Lower leg skin (tissue), 3 donors: ENCODE results near the gene RFC2.

ENCODE experiments used
- POLR2A ChIP-seq, 2 donors: fragments of 450-650 bp; IDR thresholded peaks; one replicate each; pipeline ENCODE4 v1.6.1; 2016 to 2017; ENCODE audit warnings: antibody characterized with exemption in 2 of 2, mild to moderate bottlenecking in 1 of 2, moderate library complexity in 1 of 2
- TF ChIP-seq, protein P1 (sequence below), 3 donors: fragments of 450-650 bp; IDR thresholded peaks; one replicate each; pipeline ENCODE4 v1.5.1; 2016; ENCODE audit warnings: antibody characterized with exemption in 3 of 3, mild to moderate bottlenecking in 3 of 3, moderate library complexity in 2 of 3

DNA sequence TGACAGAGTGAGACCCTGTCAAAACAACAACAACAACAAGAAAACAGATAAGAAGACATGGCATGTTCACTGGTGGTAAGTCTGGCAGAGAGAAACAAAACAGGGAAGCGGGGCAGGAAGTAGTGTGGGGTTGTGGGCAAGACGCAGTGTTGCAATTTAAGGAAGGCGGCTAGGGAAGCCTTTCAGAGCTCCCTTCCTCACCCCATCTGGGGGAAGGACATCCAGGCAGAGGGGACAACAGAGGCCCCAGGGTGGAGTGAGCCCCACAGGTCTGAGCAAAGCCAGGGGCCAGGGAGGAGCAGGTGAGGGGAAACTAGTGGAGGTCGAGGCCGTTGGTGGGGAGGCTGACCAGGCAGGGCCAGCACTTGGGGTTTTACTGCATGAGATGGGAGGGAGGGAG is 27.6 kb downstream of the RFC2 start:
- TF ChIP-seq, protein P1, sequence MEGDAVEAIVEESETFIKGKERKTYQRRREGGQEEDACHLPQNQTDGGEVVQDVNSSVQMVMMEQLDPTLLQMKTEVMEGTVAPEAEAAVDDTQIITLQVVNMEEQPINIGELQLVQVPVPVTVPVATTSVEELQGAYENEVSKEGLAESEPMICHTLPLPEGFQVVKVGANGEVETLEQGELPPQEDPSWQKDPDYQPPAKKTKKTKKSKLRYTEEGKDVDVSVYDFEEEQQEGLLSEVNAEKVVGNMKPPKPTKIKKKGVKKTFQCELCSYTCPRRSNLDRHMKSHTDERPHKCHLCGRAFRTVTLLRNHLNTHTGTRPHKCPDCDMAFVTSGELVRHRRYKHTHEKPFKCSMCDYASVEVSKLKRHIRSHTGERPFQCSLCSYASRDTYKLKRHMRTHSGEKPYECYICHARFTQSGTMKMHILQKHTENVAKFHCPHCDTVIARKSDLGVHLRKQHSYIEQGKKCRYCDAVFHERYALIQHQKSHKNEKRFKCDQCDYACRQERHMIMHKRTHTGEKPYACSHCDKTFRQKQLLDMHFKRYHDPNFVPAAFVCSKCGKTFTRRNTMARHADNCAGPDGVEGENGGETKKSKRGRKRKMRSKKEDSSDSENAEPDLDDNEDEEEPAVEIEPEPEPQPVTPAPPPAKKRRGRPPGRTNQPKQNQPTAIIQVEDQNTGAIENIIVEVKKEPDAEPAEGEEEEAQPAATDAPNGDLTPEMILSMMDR (IDR thresholded peaks at IDR 0.05) = no peak
- TF ChIP-seq POLR2A (IDR thresholded peaks at IDR 0.05) = no peak
